Urinary bladder (tissue), 4 donors: ENCODE data around the gene ULK2. TPM values are rescaled to one million over a fixed set of nuclear protein-coding genes. Genes with fewer than 3 reads are reported as not detected.
A peak's percentile ranks its signal among the peaks of the same experiment; 100 is the strongest.
"Not testable (repeated sequence)": the region's sequence is repeated elsewhere in the genome, so short reads cannot be mapped to it uniquely, and the experiment has no call there.

Source experiments
- DNase-seq: peaks from one replicate; pipeline ENCODE4 v3.0.0-alpha.2; 2015; ENCODE audit errors: extremely low spot score
- H3K27ac ChIP-seq: one replicate; pipeline ENCODE4 v1.5.1; 2013; ENCODE audit warnings: low read depth, mild to moderate bottlenecking, moderate library complexity
- H3K36me3 ChIP-seq: one replicate; pipeline ENCODE4 v1.6.1; 2013; ENCODE audit warnings: mild to moderate bottlenecking, moderate library complexity; ENCODE audit not compliant: insufficient read depth
- H3K4me1 ChIP-seq: one replicate; pipeline ENCODE4 v1.6.1; 2013; ENCODE audit warnings: mild to moderate bottlenecking, moderate library complexity; ENCODE audit not compliant: insufficient read depth
- H3K4me3 ChIP-seq: one replicate; pipeline ENCODE4 v1.5.1; 2013; ENCODE audit warnings: low read depth, low read length
- WGBS: extraction: QIAGEN DNeasy Blood & Tissue Kit; methylation state at CpG from one replicate; pipeline ENCODE4 v1.1.7; 2013; 5-methylcytosine and 5-hydroxymethylcytosine counted together
- polyA plus RNA-seq: library from polyadenylated mRNA; stranded (reverse); fragments of 200-250 nt; gene quantifications from one replicate; pipeline ENCODE4 v1.2.3, GENCODE V29; 2013
- total RNA-seq: library from RNA; depleted of rRNA; stranded (reverse); fragments of >200 nt; gene quantifications from one replicate; pipeline ENCODE4 v1.2.3, GENCODE V29; 2014
- donor health status: healthy with polysubstance abuse.
- donor health status: healthy.

Gene ULK2
- total and polyA plus RNA-seq, 2 donors, result 17.2 to 51.7 TPM

GRCh38 chr17:19769946-19770652 is 97.6 kb downstream of the ULK2 start:
- Histone ChIP-seq H3K4me3 (no peak overlapping the region), H3K36me3 (no peaks in the 10 kb centered on the region), H3K4me1 (no peaks in the 10 kb centered on the region), H3K27ac (peak overlapping the region; percentile 49)
- no peak for DNase-seq
- WGBS, result 64% methylated on average over 7 of the region's 7 CpGs

GRCh38 chr17:19768046-19768782 is 99.5 kb downstream of the ULK2 start:
- Histone ChIP-seq H3K36me3 (no peaks in the 10 kb centered on the region), H3K4me1 (no peaks in the 10 kb centered on the region), H3K27ac (no peak overlapping the region), H3K4me3 (no peak overlapping the region)
- 56% methylated on average over 10 of the region's 10 CpGs for WGBS
- DNase-seq, result no peak

GRCh38 chr17:19766421-19767270 is 101.1 kb downstream of the ULK2 start:
- H3K4me1 ChIP-seq, result no peaks in the 10 kb centered on the region
- DNase-seq, result no peak
- WGBS, result 18% methylated on average over 12 of the region's 12 CpGs
- H3K36me3 ChIP-seq, result no peaks in the 10 kb centered on the region
- no peak overlapping the region for H3K27ac ChIP-seq
- no peak overlapping the region for H3K4me3 ChIP-seq

- 74% methylated on average over 7 of the region's 7 CpGs for WGBS
- H3K27ac ChIP-seq, result no peak overlapping the region
- H3K4me1 ChIP-seq, result no peaks in the 10 kb centered on the region
- no peak overlapping the region for H3K4me3 ChIP-seq
- no peak for DNase-seq
- no peaks in the 10 kb centered on the region for H3K36me3 ChIP-seq
Measured at GRCh38 chr17:19766016-19766415, 101.7 kb downstream of the ULK2 start.

GRCh38 chr17:19763991-19764390 is 103.7 kb downstream of the ULK2 start:
- H3K4me1 ChIP-seq, H3K36me3 ChIP-seq, H3K4me3 ChIP-seq, H3K27ac ChIP-seq, DNase-seq: not testable (repeated sequence)
- 92% methylated on average over 6 of the region's 6 CpGs for WGBS

- Histone ChIP-seq H3K4me3 (no peak overlapping the region), H3K36me3 (no peaks in the 10 kb centered on the region), H3K4me1 (no peaks in the 10 kb centered on the region), H3K27ac (no peak overlapping the region)
- 98% methylated on average over 2 of the region's 2 CpGs for WGBS
- DNase-seq, result no peak
Measured at GRCh38 chr17:19763416-19763815, 104.3 kb downstream of the ULK2 start.

- no peak overlapping the region for H3K4me3 ChIP-seq
- WGBS, result 44% methylated on average over 15 of the region's 15 CpGs
- H3K36me3 ChIP-seq, result no peaks in the 10 kb centered on the region
- no peaks in the 10 kb centered on the region for H3K4me1 ChIP-seq
- H3K27ac ChIP-seq, result no peak overlapping the region
- DNase-seq, result no peak
Measured at GRCh38 chr17:19762515-19762961, 105.2 kb downstream of the ULK2 start.

GRCh38 chr17:19760746-19761145 is 107.0 kb downstream of the ULK2 start:
- Histone ChIP-seq H3K27ac (no peak overlapping the region), H3K4me3 (no peak overlapping the region), H3K4me1 (no peaks in the 10 kb centered on the region), H3K36me3 (no peaks in the 10 kb centered on the region)
- WGBS, result 65% methylated on average over 9 of the region's 9 CpGs
- no peak for DNase-seq

- Histone ChIP-seq H3K4me1 (no peaks in the 10 kb centered on the region), H3K36me3 (no peaks in the 10 kb centered on the region), H3K4me3 (no peak overlapping the region), H3K27ac (no peak overlapping the region)
- DNase-seq, result no peak
- WGBS, result 83% methylated on average over 24 of the region's 24 CpGs
Measured at GRCh38 chr17:19759568-19760549, 107.9 kb downstream of the ULK2 start.

GRCh38 chr17:19757536-19758180 is 110.1 kb downstream of the ULK2 start:
- H3K4me3 ChIP-seq, result no peak overlapping the region
- DNase-seq, result no peak
- 91% methylated on average over 12 of the region's 12 CpGs for WGBS
- no peaks in the 10 kb centered on the region for H3K36me3 ChIP-seq
- no peak overlapping the region for H3K27ac ChIP-seq
- no peaks in the 10 kb centered on the region for H3K4me1 ChIP-seq

GRCh38 chr17:19756546-19756945 is 111.2 kb downstream of the ULK2 start:
- 65% methylated on average over 10 of the region's 10 CpGs for whole genome bisulfite sequencing
- Histone ChIP-seq H3K36me3 (no peaks in the 10 kb centered on the region), H3K4me1 (no peaks in the 10 kb centered on the region), H3K4me3 (no peak overlapping the region), H3K27ac (no peak overlapping the region)
- DNase-seq, result no peak

GRCh38 chr17:19755821-19756510 is 111.8 kb downstream of the ULK2 start:
- no peak overlapping the region for H3K27ac ChIP-seq
- DNase-seq, result no peak
- H3K36me3 ChIP-seq, result no peaks in the 10 kb centered on the region
- H3K4me1 ChIP-seq, result no peaks in the 10 kb centered on the region
- WGBS, result 92% methylated on average over 11 of the region's 11 CpGs
- H3K4me3 ChIP-seq, result no peak overlapping the region
